NB4 (cell line): Measurements from ENCODE around the gene TOE1.
"Not testable (repeated sequence)": the region's sequence is repeated elsewhere in the genome, so short reads cannot be mapped to it uniquely, and the experiment has no call there.

Experiments
- DNase-seq: peaks from one replicate; pipeline ENCODE4 v3.0.0; 2010; ENCODE audit warnings: low read depth
- H3K4me3 ChIP-seq: one replicate; pipeline ENCODE4 v1.5.1; 2011; ENCODE audit warnings: mild to moderate bottlenecking, low read depth, low read length, moderate library complexity
- CTCF ChIP-seq: IDR thresholded peaks from one replicate; pipeline ENCODE4 v1.5.1; 2012; ENCODE audit warnings: low read depth, low read length
- MAX ChIP-seq: IDR thresholded peaks from 2 replicates; pipeline ENCODE4 v1.6.1; 2011; ENCODE audit warnings: low read depth, low read length
- MYC ChIP-seq: IDR thresholded peaks from 2 replicates; pipeline ENCODE4 v1.6.1; 2011; ENCODE audit warnings: low read depth, low read length
- POLR2A ChIP-seq: IDR thresholded peaks from 2 replicates; pipeline ENCODE4 v1.6.1; 2011; ENCODE audit warnings: mild to moderate bottlenecking; ENCODE audit not compliant: insufficient read length; ENCODE audit errors: extremely low read depth

Gene TOE1

GRCh38 chr1:45339789-45340558 lies at the start of gene TOE1, which contains the start of gene MUTYH:
Gene TOE1, plus strand, starts transcription at chr1:45340170. Its CDS starts 83 bp downstream, at chr1:45340253.
Gene MUTYH, minus strand, starts transcription at chr1:45340440. Its CDS starts 5,935 bp downstream, at chr1:45334505.
- DNase-seq = peak; percentile 98
- peak; percentile 81 for TF ChIP-seq POLR2A
- no peak for TF ChIP-seq CTCF
- TF ChIP-seq MYC = peak; percentile 96
- peak; percentile 85 for TF ChIP-seq MAX
- H3K4me3 ChIP-seq = peak within 1 kb of the TSS; percentile 94

- not testable (repeated sequence) for H3K4me3 ChIP-seq, DNase-seq
Observed at GRCh38 chr1:45291002-45291401, 49.0 kb upstream of the TOE1 start.

- DNase-seq = no peak
- no peak overlapping the region for H3K4me3 ChIP-seq
- no peak for TF ChIP-seq POLR2A
- no peak for TF ChIP-seq MAX
- TF ChIP-seq CTCF = no peak
- TF ChIP-seq MYC = no peak
Observed at GRCh38 chr1:45291716-45292115, 48.3 kb upstream of the TOE1 start.

- TF ChIP-seq MAX (no peak), MYC (no peak), CTCF (no peak), POLR2A (no peak)
- DNase-seq = no peak
Observed at GRCh38 chr1:45297666-45298356, 42.2 kb upstream of the TOE1 start.

GRCh38 chr1:45299296-45299695 lies 40.7 kb upstream of the TOE1 start:
- TF ChIP-seq POLR2A (no peak), MAX (no peak), CTCF (no peak), MYC (no peak)
- no peak for DNase-seq
- no peak overlapping the region for H3K4me3 ChIP-seq

More at GRCh38 chr1:45297666-45298356, 42.2 kb upstream of the TOE1 start:
- no peak overlapping the region for H3K4me3 ChIP-seq

- no peak for TF ChIP-seq MYC
- TF ChIP-seq CTCF = peak; percentile 67
- DNase-seq = peak; percentile 80
- H3K4me3 ChIP-seq = no peak overlapping the region
Observed at GRCh38 chr1:45299981-45300668, 39.8 kb upstream of the TOE1 start.
